GM23338 (cell line): Measurements from ENCODE around the gene PTTG1IP.

Source experiments
- CREB1 ChIP-seq: fragments of 250-450 bp; sonication (Bioruptor Pico); IDR thresholded peaks from 2 replicates; pipeline ENCODE4 v1.5.0; 2020; ENCODE audit warnings: low read depth, mild to moderate bottlenecking, moderate library complexity
- EZH2 ChIP-seq: fragments of 200-600 bp; sonication (generic); IDR thresholded peaks from one replicate; pipeline ENCODE4 v1.8.0; 2017; ENCODE audit warnings: antibody characterized with exemption, mild to moderate bottlenecking, low read depth; ENCODE audit not compliant: unreplicated experiment
- EZH2phosphoT487 ChIP-seq: fragments of 200-600 bp; sonication (generic); IDR thresholded peaks from one replicate; pipeline ENCODE4 v1.8.1; 2018; ENCODE audit warnings: antibody characterized with exemption; ENCODE audit not compliant: unreplicated experiment
- JUNB ChIP-seq: IDR thresholded peaks from one replicate; pipeline ENCODE4 v1.6.1; 2016; ENCODE audit warnings: antibody characterized with exemption; ENCODE audit not compliant: unreplicated experiment
- NANOG ChIP-seq: IDR thresholded peaks from 2 replicates; pipeline ENCODE4 v1.6.1; 2016; ENCODE audit warnings: antibody characterized with exemption, borderline replicate concordance
- POLR2AphosphoS5 ChIP-seq: IDR thresholded peaks from 2 replicates; pipeline ENCODE4 v1.6.1; 2016; ENCODE audit warnings: antibody characterized with exemption, low read depth
- STAT1 ChIP-seq: IDR thresholded peaks from one replicate; pipeline ENCODE4 v1.6.1; 2016; ENCODE audit warnings: antibody characterized with exemption; ENCODE audit not compliant: unreplicated experiment
- ZNF114 ChIP-seq: fragments of 250-450 bp; sonication (Bioruptor Pico); IDR thresholded peaks from 2 replicates; pipeline ENCODE4 v1.5.0; 2020; ENCODE audit warnings: mild to moderate bottlenecking, moderate library complexity
- ZNF331 ChIP-seq: fragments of 250-450 bp; sonication (Bioruptor Pico); IDR thresholded peaks from 2 replicates; pipeline ENCODE4 v1.5.0; 2020; ENCODE audit warnings: low read depth, mild to moderate bottlenecking, moderate library complexity
- TF ChIP-seq, protein P1 (sequence below), 2 experiments: fragments of 200-600 bp in 1 of 2; sonication (generic) in 1 of 2; conservative IDR thresholded peaks; 2 replicates each; pipeline versions ENCODE4 v1.5.1 to v1.6.1; 2016 to 2017; ENCODE audit warnings: antibody characterized with exemption in 2 of 2, low read depth in 2 of 2, mild to moderate bottlenecking in 2 of 2, moderate library complexity in 1 of 2
- TF ChIP-seq, protein P2 (sequence below): IDR thresholded peaks from one replicate; pipeline ENCODE4 v1.6.1; 2018; ENCODE audit warnings: antibody characterized with exemption; ENCODE audit not compliant: unreplicated experiment
- TF ChIP-seq, protein P3 (sequence below): IDR thresholded peaks from 2 replicates; pipeline ENCODE4 v1.6.1; 2016; ENCODE audit warnings: antibody characterized with exemption
- TF ChIP-seq, protein P4 (sequence below): fragments of 250-450 bp; sonication (Bioruptor Pico); IDR thresholded peaks from 2 replicates; pipeline ENCODE4 v1.5.0; 2020; ENCODE audit warnings: mild to moderate bottlenecking, moderate library complexity

GRCh38 chr21:44890338-44890931 lies 16.9 kb upstream of the PTTG1IP start:
- TF ChIP-seq, protein P1, sequence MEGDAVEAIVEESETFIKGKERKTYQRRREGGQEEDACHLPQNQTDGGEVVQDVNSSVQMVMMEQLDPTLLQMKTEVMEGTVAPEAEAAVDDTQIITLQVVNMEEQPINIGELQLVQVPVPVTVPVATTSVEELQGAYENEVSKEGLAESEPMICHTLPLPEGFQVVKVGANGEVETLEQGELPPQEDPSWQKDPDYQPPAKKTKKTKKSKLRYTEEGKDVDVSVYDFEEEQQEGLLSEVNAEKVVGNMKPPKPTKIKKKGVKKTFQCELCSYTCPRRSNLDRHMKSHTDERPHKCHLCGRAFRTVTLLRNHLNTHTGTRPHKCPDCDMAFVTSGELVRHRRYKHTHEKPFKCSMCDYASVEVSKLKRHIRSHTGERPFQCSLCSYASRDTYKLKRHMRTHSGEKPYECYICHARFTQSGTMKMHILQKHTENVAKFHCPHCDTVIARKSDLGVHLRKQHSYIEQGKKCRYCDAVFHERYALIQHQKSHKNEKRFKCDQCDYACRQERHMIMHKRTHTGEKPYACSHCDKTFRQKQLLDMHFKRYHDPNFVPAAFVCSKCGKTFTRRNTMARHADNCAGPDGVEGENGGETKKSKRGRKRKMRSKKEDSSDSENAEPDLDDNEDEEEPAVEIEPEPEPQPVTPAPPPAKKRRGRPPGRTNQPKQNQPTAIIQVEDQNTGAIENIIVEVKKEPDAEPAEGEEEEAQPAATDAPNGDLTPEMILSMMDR (conservative IDR thresholded peaks at IDR 0.05; ENCODE audit: low read depth in 2 of 2) = no peak
- TF ChIP-seq POLR2AphosphoS5 (no peak), EZH2 (no peak), EZH2phosphoT487 (no peak), CREB1 (no peak), NANOG (no peak), JUNB (no peak), STAT1 (no peak), ZNF331 (CRISPR knock-in tag) (no peak), ZNF114 (CRISPR knock-in tag) (no peak)
- TF ChIP-seq, protein P2, sequence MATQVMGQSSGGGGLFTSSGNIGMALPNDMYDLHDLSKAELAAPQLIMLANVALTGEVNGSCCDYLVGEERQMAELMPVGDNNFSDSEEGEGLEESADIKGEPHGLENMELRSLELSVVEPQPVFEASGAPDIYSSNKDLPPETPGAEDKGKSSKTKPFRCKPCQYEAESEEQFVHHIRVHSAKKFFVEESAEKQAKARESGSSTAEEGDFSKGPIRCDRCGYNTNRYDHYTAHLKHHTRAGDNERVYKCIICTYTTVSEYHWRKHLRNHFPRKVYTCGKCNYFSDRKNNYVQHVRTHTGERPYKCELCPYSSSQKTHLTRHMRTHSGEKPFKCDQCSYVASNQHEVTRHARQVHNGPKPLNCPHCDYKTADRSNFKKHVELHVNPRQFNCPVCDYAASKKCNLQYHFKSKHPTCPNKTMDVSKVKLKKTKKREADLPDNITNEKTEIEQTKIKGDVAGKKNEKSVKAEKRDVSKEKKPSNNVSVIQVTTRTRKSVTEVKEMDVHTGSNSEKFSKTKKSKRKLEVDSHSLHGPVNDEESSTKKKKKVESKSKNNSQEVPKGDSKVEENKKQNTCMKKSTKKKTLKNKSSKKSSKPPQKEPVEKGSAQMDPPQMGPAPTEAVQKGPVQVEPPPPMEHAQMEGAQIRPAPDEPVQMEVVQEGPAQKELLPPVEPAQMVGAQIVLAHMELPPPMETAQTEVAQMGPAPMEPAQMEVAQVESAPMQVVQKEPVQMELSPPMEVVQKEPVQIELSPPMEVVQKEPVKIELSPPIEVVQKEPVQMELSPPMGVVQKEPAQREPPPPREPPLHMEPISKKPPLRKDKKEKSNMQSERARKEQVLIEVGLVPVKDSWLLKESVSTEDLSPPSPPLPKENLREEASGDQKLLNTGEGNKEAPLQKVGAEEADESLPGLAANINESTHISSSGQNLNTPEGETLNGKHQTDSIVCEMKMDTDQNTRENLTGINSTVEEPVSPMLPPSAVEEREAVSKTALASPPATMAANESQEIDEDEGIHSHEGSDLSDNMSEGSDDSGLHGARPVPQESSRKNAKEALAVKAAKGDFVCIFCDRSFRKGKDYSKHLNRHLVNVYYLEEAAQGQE = no peak
- TF ChIP-seq, protein P3, sequence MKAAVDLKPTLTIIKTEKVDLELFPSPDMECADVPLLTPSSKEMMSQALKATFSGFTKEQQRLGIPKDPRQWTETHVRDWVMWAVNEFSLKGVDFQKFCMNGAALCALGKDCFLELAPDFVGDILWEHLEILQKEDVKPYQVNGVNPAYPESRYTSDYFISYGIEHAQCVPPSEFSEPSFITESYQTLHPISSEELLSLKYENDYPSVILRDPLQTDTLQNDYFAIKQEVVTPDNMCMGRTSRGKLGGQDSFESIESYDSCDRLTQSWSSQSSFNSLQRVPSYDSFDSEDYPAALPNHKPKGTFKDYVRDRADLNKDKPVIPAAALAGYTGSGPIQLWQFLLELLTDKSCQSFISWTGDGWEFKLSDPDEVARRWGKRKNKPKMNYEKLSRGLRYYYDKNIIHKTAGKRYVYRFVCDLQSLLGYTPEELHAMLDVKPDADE = no peak
- TF ChIP-seq, protein P4, sequence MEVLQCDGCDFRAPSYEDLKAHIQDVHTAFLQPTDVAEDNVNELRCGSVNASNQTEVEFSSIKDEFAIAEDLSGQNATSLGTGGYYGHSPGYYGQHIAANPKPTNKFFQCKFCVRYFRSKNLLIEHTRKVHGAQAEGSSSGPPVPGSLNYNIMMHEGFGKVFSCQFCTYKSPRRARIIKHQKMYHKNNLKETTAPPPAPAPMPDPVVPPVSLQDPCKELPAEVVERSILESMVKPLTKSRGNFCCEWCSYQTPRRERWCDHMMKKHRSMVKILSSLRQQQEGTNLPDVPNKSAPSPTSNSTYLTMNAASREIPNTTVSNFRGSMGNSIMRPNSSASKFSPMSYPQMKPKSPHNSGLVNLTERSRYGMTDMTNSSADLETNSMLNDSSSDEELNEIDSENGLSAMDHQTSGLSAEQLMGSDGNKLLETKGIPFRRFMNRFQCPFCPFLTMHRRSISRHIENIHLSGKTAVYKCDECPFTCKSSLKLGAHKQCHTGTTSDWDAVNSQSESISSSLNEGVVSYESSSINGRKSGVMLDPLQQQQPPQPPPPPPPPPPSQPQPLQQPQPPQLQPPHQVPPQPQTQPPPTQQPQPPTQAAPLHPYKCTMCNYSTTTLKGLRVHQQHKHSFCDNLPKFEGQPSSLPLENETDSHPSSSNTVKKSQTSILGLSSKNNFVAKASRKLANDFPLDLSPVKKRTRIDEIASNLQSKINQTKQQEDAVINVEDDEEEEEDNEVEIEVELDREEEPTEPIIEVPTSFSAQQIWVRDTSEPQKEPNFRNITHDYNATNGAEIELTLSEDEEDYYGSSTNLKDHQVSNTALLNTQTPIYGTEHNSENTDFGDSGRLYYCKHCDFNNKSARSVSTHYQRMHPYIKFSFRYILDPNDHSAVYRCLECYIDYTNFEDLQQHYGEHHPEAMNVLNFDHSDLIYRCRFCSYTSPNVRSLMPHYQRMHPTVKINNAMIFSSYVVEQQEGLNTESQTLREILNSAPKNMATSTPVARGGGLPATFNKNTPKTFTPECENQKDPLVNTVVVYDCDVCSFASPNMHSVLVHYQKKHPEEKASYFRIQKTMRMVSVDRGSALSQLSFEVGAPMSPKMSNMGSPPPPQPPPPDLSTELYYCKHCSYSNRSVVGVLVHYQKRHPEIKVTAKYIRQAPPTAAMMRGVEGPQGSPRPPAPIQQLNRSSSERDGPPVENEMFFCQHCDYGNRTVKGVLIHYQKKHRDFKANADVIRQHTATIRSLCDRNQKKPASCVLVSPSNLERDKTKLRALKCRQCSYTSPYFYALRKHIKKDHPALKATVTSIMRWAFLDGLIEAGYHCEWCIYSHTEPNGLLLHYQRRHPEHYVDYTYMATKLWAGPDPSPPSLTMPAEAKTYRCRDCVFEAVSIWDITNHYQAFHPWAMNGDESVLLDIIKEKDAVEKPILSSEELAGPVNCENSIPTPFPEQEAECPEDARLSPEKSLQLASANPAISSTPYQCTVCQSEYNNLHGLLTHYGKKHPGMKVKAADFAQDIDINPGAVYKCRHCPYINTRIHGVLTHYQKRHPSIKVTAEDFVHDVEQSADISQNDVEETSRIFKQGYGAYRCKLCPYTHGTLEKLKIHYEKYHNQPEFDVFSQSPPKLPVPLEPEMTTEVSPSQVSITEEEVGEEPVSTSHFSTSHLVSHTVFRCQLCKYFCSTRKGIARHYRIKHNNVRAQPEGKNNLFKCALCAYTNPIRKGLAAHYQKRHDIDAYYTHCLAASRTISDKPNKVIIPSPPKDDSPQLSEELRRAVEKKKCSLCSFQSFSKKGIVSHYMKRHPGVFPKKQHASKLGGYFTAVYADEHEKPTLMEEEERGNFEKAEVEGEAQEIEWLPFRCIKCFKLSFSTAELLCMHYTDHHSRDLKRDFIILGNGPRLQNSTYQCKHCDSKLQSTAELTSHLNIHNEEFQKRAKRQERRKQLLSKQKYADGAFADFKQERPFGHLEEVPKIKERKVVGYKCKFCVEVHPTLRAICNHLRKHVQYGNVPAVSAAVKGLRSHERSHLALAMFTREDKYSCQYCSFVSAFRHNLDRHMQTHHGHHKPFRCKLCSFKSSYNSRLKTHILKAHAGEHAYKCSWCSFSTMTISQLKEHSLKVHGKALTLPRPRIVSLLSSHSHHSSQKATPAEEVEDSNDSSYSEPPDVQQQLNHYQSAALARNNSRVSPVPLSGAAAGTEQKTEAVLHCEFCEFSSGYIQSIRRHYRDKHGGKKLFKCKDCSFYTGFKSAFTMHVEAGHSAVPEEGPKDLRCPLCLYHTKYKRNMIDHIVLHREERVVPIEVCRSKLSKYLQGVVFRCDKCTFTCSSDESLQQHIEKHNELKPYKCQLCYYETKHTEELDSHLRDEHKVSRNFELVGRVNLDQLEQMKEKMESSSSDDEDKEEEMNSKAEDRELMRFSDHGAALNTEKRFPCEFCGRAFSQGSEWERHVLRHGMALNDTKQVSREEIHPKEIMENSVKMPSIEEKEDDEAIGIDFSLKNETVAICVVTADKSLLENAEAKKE (CRISPR knock-in tag) = no peak
